OCI-LY7 (cell line): ENCODE results near the gene MIEF1. TPM values are rescaled to one million over a fixed set of nuclear protein-coding genes. Genes with fewer than 3 reads are reported as not detected.

Source experiments
- BruUV-seq: library from RNA; stranded (reverse); fragments of 400-500 nt; replicated peaks from 2 replicates; lab custom pipeline; 2021; lab: Mats Ljungman, UMichigan
- CTCF ChIA-PET: fragments of 300-600 bp; sonication (Branson Sonifier 250); formaldehyde crosslinking; loops from one replicate; lab custom pipeline; 2022; ENCODE audit warnings: antibody characterized with exemption; ENCODE audit not compliant: unreplicated experiment; lab: Charles Lee
- POLR2A ChIA-PET: fragments of 300-600 bp; sonication (Branson Sonifier 250); formaldehyde crosslinking; loops from one replicate; lab custom pipeline; 2022; ENCODE audit warnings: antibody characterized with exemption; lab: Charles Lee
- DNase-seq: peaks from one replicate; pipeline ENCODE4 v3.0.0-alpha.2; 2015; ENCODE audit warnings: low spot score
- H2AFZ ChIP-seq: fragments of 200-600 bp; sonication (generic), shearing (Covaris generic); 2 replicates; pipeline ENCODE4 v1.6.1; 2014; ENCODE audit warnings: mild to moderate bottlenecking, antibody characterized with exemption, low read length, moderate library complexity
- H3K27ac ChIP-seq: fragments of 200-600 bp; sonication (generic); 2 replicates; pipeline ENCODE4 v1.5.1; 2014; ENCODE audit warnings: mixed run types, low read depth, mild to moderate bottlenecking, moderate library complexity, low read length, inconsistent platforms; ENCODE audit not compliant: poor library complexity, severe bottlenecking
- H3K36me3 ChIP-seq: fragments of 200-600 bp; sonication (generic); 2 replicates; pipeline ENCODE4 v1.6.1; 2014; ENCODE audit warnings: mild to moderate bottlenecking, antibody characterized with exemption, low read length, moderate library complexity, mixed read lengths; ENCODE audit not compliant: insufficient read depth
- H3K4me1 ChIP-seq: fragments of 200-600 bp; sonication (generic); 2 replicates; pipeline ENCODE4 v1.5.1; 2014; ENCODE audit warnings: mild to moderate bottlenecking, low read length; ENCODE audit not compliant: insufficient read depth, poor library complexity, severe bottlenecking
- H3K4me2 ChIP-seq: fragments of 200-600 bp; sonication (generic); 2 replicates; pipeline ENCODE4 v1.6.1; 2014; ENCODE audit warnings: mild to moderate bottlenecking, low read length
- H3K4me3 ChIP-seq: fragments of 200-600 bp; sonication (generic); 2 replicates; pipeline ENCODE4 v1.5.1; 2014; ENCODE audit warnings: mild to moderate bottlenecking, low read depth, low read length; ENCODE audit not compliant: poor library complexity, severe bottlenecking
- H3K79me2 ChIP-seq: fragments of 200-600 bp; sonication (generic); 2 replicates; pipeline ENCODE4 v1.6.1; 2016; ENCODE audit warnings: low read depth, mild to moderate bottlenecking, low read length, moderate library complexity, mixed read lengths; ENCODE audit not compliant: insufficient read depth
- H3K9me2 ChIP-seq: fragments of 200-600 bp; sonication (generic); 2 replicates; pipeline ENCODE4 v1.6.1; 2016; ENCODE audit warnings: mild to moderate bottlenecking, low read length, mixed read lengths; ENCODE audit not compliant: insufficient read depth
- H3K9me3 ChIP-seq: fragments of 200-600 bp; sonication (generic); 2 replicates; pipeline ENCODE4 v1.6.1; 2014; ENCODE audit warnings: mild to moderate bottlenecking, mixed run types, low read length, mixed read lengths
- H4K20me1 ChIP-seq: fragments of 200-600 bp; sonication (generic); 2 replicates; pipeline ENCODE4 v1.6.1; 2014; ENCODE audit warnings: mild to moderate bottlenecking, antibody characterized with exemption, low read length, moderate library complexity, mixed read lengths; ENCODE audit not compliant: insufficient read depth
- EZH2phosphoT487 ChIP-seq: fragments of 200-600 bp; sonication (generic); IDR thresholded peaks from 2 replicates; pipeline ENCODE4 v1.6.1; 2018; ENCODE audit warnings: low read depth, borderline replicate concordance, mild to moderate bottlenecking, mixed run types, antibody characterized with exemption, low read length, moderate library complexity, mixed read lengths
- intact Hi-C: fragments of 100-400 bp; cut with micrococcal nuclease; formaldehyde crosslinking; loops from one replicate; pipeline ENCODE4 v1.10.0; 2022; ENCODE audit not compliant: unreplicated experiment
- total RNA-seq, 2 experiments: library from RNA; depleted of rRNA in 1 of 2; stranded (reverse); fragments of >200 nt in 1 of 2; shearing (Covaris generic) in 1 of 2; gene quantifications; 2 replicates each; pipeline ENCODE4 v1.2.3, GENCODE V29; 2014 to 2022
- TF ChIP-seq, protein P1 (sequence below): fragments of 200-600 bp; sonication (generic); conservative IDR thresholded peaks from 2 replicates; pipeline ENCODE4 v1.5.1; 2014; ENCODE audit warnings: mild to moderate bottlenecking, antibody characterized with exemption, low read length, moderate library complexity, mixed read lengths

Gene MIEF1
- total RNA-seq, 2 experiments from 2014 or later = 32.5 to 55.0 TPM

DNA sequence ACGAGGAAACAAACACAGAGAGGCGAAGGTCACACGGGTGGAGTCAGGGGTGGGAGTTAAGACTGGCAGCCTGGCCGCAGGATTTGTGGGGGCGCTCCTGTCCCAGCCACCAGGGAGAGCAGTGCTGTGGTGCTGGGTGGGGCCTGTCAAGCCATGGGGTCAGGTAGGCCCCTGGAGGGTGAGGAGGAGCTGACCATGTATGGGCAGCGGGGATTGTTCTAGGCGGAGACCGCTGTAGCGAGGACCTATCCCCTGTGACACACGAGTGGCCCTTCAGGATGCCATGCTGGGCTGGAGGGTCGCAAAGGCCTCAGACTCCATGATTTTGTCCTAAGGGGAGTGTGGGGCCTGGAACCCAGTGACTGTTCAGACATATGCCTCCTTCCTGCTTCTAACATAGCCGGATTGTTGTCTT, 32.0 kb downstream of the MIEF1 start:
- intact Hi-C loops = loop anchor here (1.0 to 10.0 kb wide), 4 partner anchors 411 to 641 kb away; partner anchors contain the start of gene TNRC6B
- H3K4me3 ChIP-seq = no peak overlapping the region
- H3K27ac ChIP-seq = no peak overlapping the region
- TF ChIP-seq EZH2phosphoT487 = no peak
- TF ChIP-seq, protein P1, sequence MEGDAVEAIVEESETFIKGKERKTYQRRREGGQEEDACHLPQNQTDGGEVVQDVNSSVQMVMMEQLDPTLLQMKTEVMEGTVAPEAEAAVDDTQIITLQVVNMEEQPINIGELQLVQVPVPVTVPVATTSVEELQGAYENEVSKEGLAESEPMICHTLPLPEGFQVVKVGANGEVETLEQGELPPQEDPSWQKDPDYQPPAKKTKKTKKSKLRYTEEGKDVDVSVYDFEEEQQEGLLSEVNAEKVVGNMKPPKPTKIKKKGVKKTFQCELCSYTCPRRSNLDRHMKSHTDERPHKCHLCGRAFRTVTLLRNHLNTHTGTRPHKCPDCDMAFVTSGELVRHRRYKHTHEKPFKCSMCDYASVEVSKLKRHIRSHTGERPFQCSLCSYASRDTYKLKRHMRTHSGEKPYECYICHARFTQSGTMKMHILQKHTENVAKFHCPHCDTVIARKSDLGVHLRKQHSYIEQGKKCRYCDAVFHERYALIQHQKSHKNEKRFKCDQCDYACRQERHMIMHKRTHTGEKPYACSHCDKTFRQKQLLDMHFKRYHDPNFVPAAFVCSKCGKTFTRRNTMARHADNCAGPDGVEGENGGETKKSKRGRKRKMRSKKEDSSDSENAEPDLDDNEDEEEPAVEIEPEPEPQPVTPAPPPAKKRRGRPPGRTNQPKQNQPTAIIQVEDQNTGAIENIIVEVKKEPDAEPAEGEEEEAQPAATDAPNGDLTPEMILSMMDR = no peak
- H3K79me2 ChIP-seq = peaks cover 27% of the 10 kb centered on the region
- no peaks in the 10 kb centered on the region for H3K9me2 ChIP-seq
- H3K4me2 ChIP-seq = no peak overlapping the region
- no peaks in the 10 kb centered on the region for H3K9me3 ChIP-seq
- H3K4me1 ChIP-seq = peaks cover 41% of the 10 kb centered on the region
- peak overlapping the region; percentile 70; the same call in 1 of the 2 replicates for H2AFZ ChIP-seq
- CTCF ChIA-PET = interaction anchor here (1.4 kb wide), 1 partner anchor 510 kb away, joined by 4 read pairs; no protein-coding TSS in a partner anchor
- POLR2A ChIA-PET = no interaction called here
- BruUV-seq = no TSS peak
- H3K36me3 ChIP-seq = peaks cover 25% of the 10 kb centered on the region
- H4K20me1 ChIP-seq = peaks cover 3% of the 10 kb centered on the region; the same call in 1 of the 2 replicates
- no peak for DNase-seq

DNA sequence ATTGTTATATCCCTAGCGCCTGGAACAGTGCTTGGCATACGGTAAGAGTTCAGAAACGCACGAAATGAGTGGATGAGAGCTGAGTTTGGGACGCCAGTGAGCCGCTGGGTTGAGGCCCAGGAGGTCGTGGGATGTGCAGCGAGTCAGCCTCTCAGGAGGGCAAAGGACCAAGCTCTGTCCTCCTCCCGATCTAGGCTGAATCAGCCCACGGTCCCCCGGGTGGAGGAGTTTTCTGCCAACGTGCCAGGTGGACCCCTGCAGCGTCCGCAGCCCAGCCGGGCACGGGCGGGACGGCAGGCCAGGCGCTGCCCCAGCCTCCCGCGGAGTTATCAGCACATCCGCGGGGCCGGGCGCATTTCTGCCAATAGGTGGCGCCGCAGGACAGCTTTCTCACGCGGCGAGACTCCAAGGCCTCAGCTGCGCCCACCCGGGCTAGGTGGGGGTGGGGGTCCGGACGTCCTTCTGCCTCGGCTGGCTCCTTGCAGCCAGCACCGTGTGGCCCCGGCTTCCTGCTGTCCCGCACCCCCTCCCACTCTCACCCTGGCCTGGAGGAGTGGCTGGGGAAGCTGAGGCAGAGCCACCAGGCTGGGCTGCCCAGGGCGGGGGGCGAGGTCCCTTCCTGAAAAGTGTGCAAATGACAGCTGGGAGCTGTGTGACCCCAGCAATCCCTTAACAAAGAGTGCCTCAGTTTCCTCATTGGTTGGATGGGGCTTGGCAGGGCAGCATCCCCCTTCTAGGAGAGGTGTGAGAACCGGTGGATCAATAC, 32.7 kb downstream of the MIEF1 start:
- Histone ChIP-seq H2AFZ (peak overlapping the region; percentile 70), H3K27ac (no peak overlapping the region), H3K4me1 (peaks cover 36% of the 10 kb centered on the region), H3K36me3 (peaks cover 20% of the 10 kb centered on the region), H3K79me2 (peaks cover 26% of the 10 kb centered on the region), H3K9me2 (no peaks in the 10 kb centered on the region), H3K9me3 (no peaks in the 10 kb centered on the region), H3K4me3 (no peak overlapping the region), H4K20me1 (peaks cover 3% of the 10 kb centered on the region; the same call in 1 of the 2 replicates), H3K4me2 (no peak overlapping the region)
- TF ChIP-seq, protein P1 = peak; percentile 92
- no peak for TF ChIP-seq EZH2phosphoT487
- BruUV-seq = no TSS peak
- ChIA-PET POLR2A (no interaction called here), CTCF (interaction anchor here (1.4 kb wide), 1 partner anchor 509 kb away, joined by 4 read pairs; no protein-coding TSS in a partner anchor)
- intact Hi-C loops = loop anchor here (1.0 to 10.0 kb wide), 4 partner anchors 410 to 640 kb away; partner anchors contain the start of gene TNRC6B
- peak; percentile 78 for DNase-seq

DNA sequence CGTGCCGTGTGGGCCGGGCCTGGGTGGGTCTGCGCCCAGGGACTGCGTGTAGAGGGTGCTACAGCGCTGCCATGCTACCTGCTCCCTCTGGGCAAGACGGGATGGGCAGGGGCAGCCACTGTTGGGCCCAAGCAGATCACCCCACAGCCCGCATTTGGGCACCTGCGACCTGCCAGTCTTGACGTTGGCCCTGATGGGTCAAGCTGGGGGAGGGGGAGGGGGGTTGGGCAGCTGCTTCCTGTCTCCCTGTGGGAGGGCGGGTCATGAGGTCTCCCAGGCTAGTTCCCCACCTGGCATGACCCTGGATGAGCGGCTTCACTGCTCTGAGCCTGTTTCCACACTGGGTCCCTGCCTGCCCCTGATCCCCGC, 33.3 kb downstream of the MIEF1 start:
- POLR2A ChIA-PET = no interaction called here
- TF ChIP-seq, protein P1 = no peak
- no peak for TF ChIP-seq EZH2phosphoT487
- Histone ChIP-seq H2AFZ (no peak overlapping the region), H4K20me1 (peaks cover 3% of the 10 kb centered on the region; the same call in 1 of the 2 replicates), H3K4me1 (peaks cover 30% of the 10 kb centered on the region), H3K36me3 (peaks cover 14% of the 10 kb centered on the region), H3K4me3 (no peak overlapping the region), H3K79me2 (peaks cover 21% of the 10 kb centered on the region), H3K4me2 (no peak overlapping the region), H3K9me3 (no peaks in the 10 kb centered on the region), H3K27ac (no peak overlapping the region), H3K9me2 (no peaks in the 10 kb centered on the region)
- intact Hi-C loops = loop anchor here (10.0 kb wide), 2 partner anchors 409 to 639 kb away; partner anchors contain the start of gene TNRC6B
- CTCF ChIA-PET = no interaction called here
- DNase-seq = no peak
- no TSS peak for BruUV-seq
